Measurements from ENCODE around the gene HMCN1.
A peak's percentile ranks its signal among the peaks of the same experiment; 100 is the strongest.

Gene HMCN1

DNA sequence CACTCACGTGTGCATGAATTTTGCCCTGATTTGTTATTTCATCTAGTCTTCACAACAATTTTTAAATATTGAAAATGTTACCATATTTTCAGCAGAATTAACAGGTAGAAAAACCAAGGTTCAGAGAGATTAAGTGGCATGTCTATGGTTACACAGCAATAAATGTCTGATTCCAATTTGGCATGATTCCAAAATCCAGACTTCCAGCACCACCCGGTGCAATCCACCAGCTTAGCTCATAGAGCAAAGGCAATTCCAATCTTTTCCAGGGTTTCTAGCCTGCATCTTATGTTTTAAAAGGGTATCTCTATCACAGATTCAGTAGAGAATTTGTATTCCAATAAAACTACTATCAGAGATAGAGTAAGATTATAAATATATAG is 479.0 kb downstream of the HMCN1 start:
- H3K4me3 ChIP-seq (ENCODE audit: insufficient read depth in 1 of 2, low read depth in 1 of 2, low read length in 2 of 2), result no peak overlapping the region
- H2AK5ac ChIP-seq (ENCODE audit: low read length, severe bottlenecking), result peak overlapping the region; percentile 90
- no peak overlapping the region for H3K4ac ChIP-seq (ENCODE audit: low read depth in 1 of 2, low read length in 2 of 2)
- no peak overlapping the region for H2BK15ac ChIP-seq (ENCODE audit: low read depth, poor library complexity, severe bottlenecking)
- no peaks in the 10 kb centered on the region for H3K4me1 ChIP-seq (ENCODE audit: control insufficient read depth, insufficient read depth, low read depth, low read length)
- no peak overlapping the region for H3K23ac ChIP-seq (ENCODE audit: low read length in 2 of 2)
- H2BK5ac ChIP-seq (ENCODE audit: low read depth, low read length, poor library complexity, severe bottlenecking), result no peak overlapping the region
- no peak overlapping the region for H3K14ac ChIP-seq (ENCODE audit: low read length in 2 of 2)
- no peak overlapping the region for H3K4me2 ChIP-seq (ENCODE audit: low read length, poor library complexity, severe bottlenecking)
- H2BK120ac ChIP-seq (ENCODE audit: low read depth, low read length), result no peak overlapping the region
- H4K8ac ChIP-seq (ENCODE audit: low read length), result no peak overlapping the region
- no peak overlapping the region for H2AFZ ChIP-seq (ENCODE audit: low read depth, low read length)
- no peak overlapping the region for H4K91ac ChIP-seq (ENCODE audit: low read length)
- no peaks in the 10 kb centered on the region for H3K9me3 ChIP-seq (ENCODE audit: control insufficient read depth, low read length)
- H3K9ac ChIP-seq (ENCODE audit: low read length), result peak overlapping the region; percentile 40
- WGBS, result 100% methylated on average over 1 of the region's 2 CpGs
- DNase-seq, result no peak
- no peak overlapping the region for H2BK12ac ChIP-seq (ENCODE audit: low read length in 2 of 2)
- no peaks in the 10 kb centered on the region for H3K79me1 ChIP-seq (replicated peaks; ENCODE audit: low read length, poor library complexity, severe bottlenecking)
- H3K36me3 ChIP-seq (ENCODE audit: control insufficient read depth in 1 of 2, insufficient read depth in 2 of 2, low read depth in 1 of 2, low read length in 2 of 2), result no peaks in the 10 kb centered on the region
- H3K27me3 ChIP-seq (ENCODE audit: control insufficient read depth in 1 of 2, insufficient read depth in 1 of 2, low read length in 2 of 2), result no peaks in the 10 kb centered on the region
- no peak overlapping the region for H3K27ac ChIP-seq (ENCODE audit: low read length, poor library complexity, severe bottlenecking)
- no peak overlapping the region for H3K18ac ChIP-seq (ENCODE audit: low read depth in 1 of 2, low read length in 2 of 2)

DNA sequence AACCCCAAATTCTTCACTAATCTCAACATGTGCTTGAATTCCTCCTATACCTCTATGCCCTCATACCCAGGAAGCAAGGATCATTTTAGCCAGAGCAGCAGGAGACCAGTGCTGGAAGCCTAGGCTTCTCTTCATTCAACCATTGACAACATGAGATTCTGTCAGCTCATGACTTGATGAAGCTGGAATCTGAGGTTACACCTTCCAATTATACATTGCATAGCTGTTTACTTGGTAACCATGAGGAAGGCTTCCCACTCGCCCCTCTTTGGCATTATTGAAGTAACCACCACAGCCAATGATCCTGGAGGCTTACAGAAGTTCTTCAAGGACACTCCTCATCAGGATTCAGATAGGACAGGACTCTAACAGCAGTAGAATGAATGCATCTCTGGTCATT is 480.6 kb downstream of the HMCN1 start:
- WGBS, result 95% methylated on average over 1 of the region's 1 CpG
- H3K4ac ChIP-seq (ENCODE audit: low read depth in 1 of 2, low read length in 2 of 2), result no peak overlapping the region
- no peak overlapping the region for H3K4me3 ChIP-seq (ENCODE audit: insufficient read depth in 1 of 2, low read depth in 1 of 2, low read length in 2 of 2)
- H4K91ac ChIP-seq (ENCODE audit: low read length), result no peak overlapping the region
- no peak overlapping the region for H3K23ac ChIP-seq (ENCODE audit: low read length in 2 of 2)
- H2BK12ac ChIP-seq (ENCODE audit: low read length in 2 of 2), result no peak overlapping the region
- no peak overlapping the region for H3K9ac ChIP-seq (ENCODE audit: low read length)
- H2AK5ac ChIP-seq (ENCODE audit: low read length, severe bottlenecking), result no peak overlapping the region
- no peak overlapping the region for H2AFZ ChIP-seq (ENCODE audit: low read depth, low read length)
- no peaks in the 10 kb centered on the region for H3K36me3 ChIP-seq (ENCODE audit: control insufficient read depth in 1 of 2, insufficient read depth in 2 of 2, low read depth in 1 of 2, low read length in 2 of 2)
- peak overlapping the region; percentile 3 for H3K27ac ChIP-seq (ENCODE audit: low read length, poor library complexity, severe bottlenecking)
- H3K14ac ChIP-seq (ENCODE audit: low read length in 2 of 2), result no peak overlapping the region
- no peak overlapping the region for H3K4me2 ChIP-seq (ENCODE audit: low read length, poor library complexity, severe bottlenecking)
- no peak overlapping the region for H3K18ac ChIP-seq (ENCODE audit: low read depth in 1 of 2, low read length in 2 of 2)
- no peak overlapping the region for H2BK120ac ChIP-seq (ENCODE audit: low read depth, low read length)
- H4K8ac ChIP-seq (ENCODE audit: low read length), result no peak overlapping the region
- H3K9me3 ChIP-seq (ENCODE audit: control insufficient read depth, low read length), result no peaks in the 10 kb centered on the region
- H2BK15ac ChIP-seq (ENCODE audit: low read depth, poor library complexity, severe bottlenecking), result no peak overlapping the region
- no peaks in the 10 kb centered on the region for H3K27me3 ChIP-seq (ENCODE audit: control insufficient read depth in 1 of 2, insufficient read depth in 1 of 2, low read length in 2 of 2)
- no peak for DNase-seq
- H2BK5ac ChIP-seq (ENCODE audit: low read depth, low read length, poor library complexity, severe bottlenecking), result no peak overlapping the region
- no peaks in the 10 kb centered on the region for H3K4me1 ChIP-seq (ENCODE audit: control insufficient read depth, insufficient read depth, low read depth, low read length)
- H3K79me1 ChIP-seq (replicated peaks; ENCODE audit: low read length, poor library complexity, severe bottlenecking), result no peaks in the 10 kb centered on the region

DNA sequence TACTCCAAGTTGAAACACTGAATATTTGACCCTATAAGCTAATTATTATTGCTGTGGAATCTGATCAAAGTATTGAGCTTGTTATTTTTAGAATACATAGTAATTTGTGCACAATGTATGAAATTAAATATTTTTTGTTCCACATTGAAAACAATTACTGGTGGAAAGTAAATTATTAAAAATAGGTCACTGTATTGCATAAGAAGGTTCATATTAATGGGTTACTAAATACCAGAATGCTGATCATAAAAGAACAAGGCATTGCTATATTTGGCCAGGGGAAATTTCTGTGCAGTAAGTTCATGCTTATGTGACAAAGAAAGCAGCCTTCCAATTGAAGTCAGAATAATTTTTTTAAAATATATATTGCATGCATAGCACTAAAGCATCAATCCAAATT is 481.4 kb downstream of the HMCN1 start:
- no peak overlapping the region for H3K9ac ChIP-seq (ENCODE audit: low read length)
- H3K4me3 ChIP-seq (ENCODE audit: insufficient read depth in 1 of 2, low read depth in 1 of 2, low read length in 2 of 2), result no peak overlapping the region
- DNase-seq, result no peak
- H3K14ac ChIP-seq (ENCODE audit: low read length in 2 of 2), result no peak overlapping the region
- H4K91ac ChIP-seq (ENCODE audit: low read length), result no peak overlapping the region
- no peak overlapping the region for H3K27ac ChIP-seq (ENCODE audit: low read length, poor library complexity, severe bottlenecking)
- H3K4me1 ChIP-seq (ENCODE audit: control insufficient read depth, insufficient read depth, low read depth, low read length), result no peaks in the 10 kb centered on the region
- no peaks in the 10 kb centered on the region for H3K36me3 ChIP-seq (ENCODE audit: control insufficient read depth in 1 of 2, insufficient read depth in 2 of 2, low read depth in 1 of 2, low read length in 2 of 2)
- no peak overlapping the region for H3K18ac ChIP-seq (ENCODE audit: low read depth in 1 of 2, low read length in 2 of 2)
- no peak overlapping the region for H2BK120ac ChIP-seq (ENCODE audit: low read depth, low read length)
- no peak overlapping the region for H2AK5ac ChIP-seq (ENCODE audit: low read length, severe bottlenecking)
- no peak overlapping the region for H2BK15ac ChIP-seq (ENCODE audit: low read depth, poor library complexity, severe bottlenecking)
- no peak overlapping the region for H3K4ac ChIP-seq (ENCODE audit: low read depth in 1 of 2, low read length in 2 of 2)
- H2BK5ac ChIP-seq (ENCODE audit: low read depth, low read length, poor library complexity, severe bottlenecking), result no peak overlapping the region
- H3K9me3 ChIP-seq (ENCODE audit: control insufficient read depth, low read length), result no peaks in the 10 kb centered on the region
- H3K27me3 ChIP-seq (ENCODE audit: control insufficient read depth in 1 of 2, insufficient read depth in 1 of 2, low read length in 2 of 2), result no peaks in the 10 kb centered on the region
- H2AFZ ChIP-seq (ENCODE audit: low read depth, low read length), result no peak overlapping the region
- H3K23ac ChIP-seq (ENCODE audit: low read length in 2 of 2), result no peak overlapping the region
- H3K79me1 ChIP-seq (replicated peaks; ENCODE audit: low read length, poor library complexity, severe bottlenecking), result no peaks in the 10 kb centered on the region
- no peak overlapping the region for H3K4me2 ChIP-seq (ENCODE audit: low read length, poor library complexity, severe bottlenecking)
- no peak overlapping the region for H2BK12ac ChIP-seq (ENCODE audit: low read length in 2 of 2)
- no peak overlapping the region for H4K8ac ChIP-seq (ENCODE audit: low read length)

DNA sequence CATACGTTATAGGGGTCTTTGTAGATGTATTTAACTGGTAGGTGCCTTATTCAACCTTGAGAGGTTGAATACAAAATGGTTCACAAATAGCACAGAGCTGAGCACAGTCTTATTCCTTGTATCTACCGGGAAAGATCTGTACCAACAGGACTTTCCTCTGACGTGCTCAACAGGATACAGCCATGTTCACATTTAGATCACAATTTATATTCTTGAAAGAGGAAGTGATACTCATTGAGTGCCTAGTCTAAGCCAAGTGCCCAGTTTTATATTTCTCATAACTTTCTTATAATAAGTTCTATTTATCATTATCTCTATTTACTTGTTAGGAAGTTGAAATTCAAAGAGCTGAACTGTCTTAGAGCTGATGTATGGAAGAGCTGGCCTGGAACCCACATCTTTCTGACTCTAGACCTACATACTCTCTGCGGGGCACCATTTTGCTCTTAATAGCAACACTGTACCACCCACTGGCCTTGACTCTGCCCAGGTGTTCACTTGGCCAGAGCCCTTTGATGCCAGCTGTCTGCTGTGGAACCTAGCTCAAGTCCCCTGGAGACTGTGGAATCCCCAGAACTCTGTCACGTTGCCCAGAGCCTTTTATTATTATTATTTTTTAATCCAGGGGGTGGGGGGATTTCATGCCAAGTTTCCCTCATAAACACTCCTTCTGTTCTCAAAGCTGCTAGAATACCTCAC is 484.6 kb downstream of the HMCN1 start:
- no peak overlapping the region for H2BK12ac ChIP-seq (ENCODE audit: low read length in 2 of 2)
- H3K27ac ChIP-seq (ENCODE audit: low read length, poor library complexity, severe bottlenecking), result no peak overlapping the region
- no peaks in the 10 kb centered on the region for H3K79me1 ChIP-seq (replicated peaks; ENCODE audit: low read length, poor library complexity, severe bottlenecking)
- no peak overlapping the region for H2AFZ ChIP-seq (ENCODE audit: low read depth, low read length)
- no peak overlapping the region for H2BK5ac ChIP-seq (ENCODE audit: low read depth, low read length, poor library complexity, severe bottlenecking)
- no peaks in the 10 kb centered on the region for H3K27me3 ChIP-seq (ENCODE audit: control insufficient read depth in 1 of 2, insufficient read depth in 1 of 2, low read length in 2 of 2)
- no peak overlapping the region for H3K23ac ChIP-seq (ENCODE audit: low read length in 2 of 2)
- DNase-seq, result no peak
- no peak overlapping the region for H2BK120ac ChIP-seq (ENCODE audit: low read depth, low read length)
- no peak overlapping the region for H4K8ac ChIP-seq (ENCODE audit: low read length)
- 93% methylated on average over 2 of the region's 5 CpGs for WGBS
- H2AK5ac ChIP-seq (ENCODE audit: low read length, severe bottlenecking), result no peak overlapping the region
- H3K18ac ChIP-seq (ENCODE audit: low read depth in 1 of 2, low read length in 2 of 2), result no peak overlapping the region
- H3K4me3 ChIP-seq (ENCODE audit: insufficient read depth in 1 of 2, low read depth in 1 of 2, low read length in 2 of 2), result no peak overlapping the region
- no peak overlapping the region for H4K91ac ChIP-seq (ENCODE audit: low read length)
- H2BK15ac ChIP-seq (ENCODE audit: low read depth, poor library complexity, severe bottlenecking), result no peak overlapping the region
- no peaks in the 10 kb centered on the region for H3K36me3 ChIP-seq (ENCODE audit: control insufficient read depth in 1 of 2, insufficient read depth in 2 of 2, low read depth in 1 of 2, low read length in 2 of 2)
- no peak overlapping the region for H3K14ac ChIP-seq (ENCODE audit: low read length in 2 of 2)
- H3K4ac ChIP-seq (ENCODE audit: low read depth in 1 of 2, low read length in 2 of 2), result no peak overlapping the region
- H3K9ac ChIP-seq (ENCODE audit: low read length), result no peak overlapping the region
- no peaks in the 10 kb centered on the region for H3K9me3 ChIP-seq (ENCODE audit: control insufficient read depth, low read length)
- no peaks in the 10 kb centered on the region for H3K4me1 ChIP-seq (ENCODE audit: control insufficient read depth, insufficient read depth, low read depth, low read length)
- no peak overlapping the region for H3K4me2 ChIP-seq (ENCODE audit: low read length, poor library complexity, severe bottlenecking)
